GM12872 (cell line): Measurements from ENCODE around the gene CX3CR1.

Experiments used
- TF ChIP-seq, protein P1 (sequence below): IDR thresholded peaks from 3 replicates; pipeline ENCODE4 v1.5.1; 2011; ENCODE audit warnings: low read depth, mild to moderate bottlenecking, low read length, moderate library complexity; ENCODE audit not compliant: insufficient read depth

Gene CX3CR1

DNA sequence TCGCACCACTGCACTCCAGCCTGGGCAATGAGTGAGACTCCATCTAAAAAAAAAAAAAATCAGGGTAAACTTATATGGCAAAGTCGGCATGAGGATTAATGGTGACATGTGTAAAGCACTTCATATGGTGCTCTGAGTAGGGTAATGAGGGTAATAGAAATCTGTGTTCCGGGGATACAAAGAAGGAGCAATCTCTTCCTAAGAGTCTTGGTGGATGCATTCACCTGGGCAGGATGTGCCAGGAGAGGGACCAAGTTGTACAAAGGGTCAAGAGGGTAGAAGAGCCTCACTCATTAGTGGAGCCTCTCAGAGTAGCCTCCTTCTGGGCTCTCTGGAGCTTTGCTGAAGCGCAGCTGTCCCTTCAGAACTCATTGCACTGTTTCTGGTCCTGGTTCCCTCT is 9.3 kb upstream of the CX3CR1 start:
- TF ChIP-seq, protein P1, sequence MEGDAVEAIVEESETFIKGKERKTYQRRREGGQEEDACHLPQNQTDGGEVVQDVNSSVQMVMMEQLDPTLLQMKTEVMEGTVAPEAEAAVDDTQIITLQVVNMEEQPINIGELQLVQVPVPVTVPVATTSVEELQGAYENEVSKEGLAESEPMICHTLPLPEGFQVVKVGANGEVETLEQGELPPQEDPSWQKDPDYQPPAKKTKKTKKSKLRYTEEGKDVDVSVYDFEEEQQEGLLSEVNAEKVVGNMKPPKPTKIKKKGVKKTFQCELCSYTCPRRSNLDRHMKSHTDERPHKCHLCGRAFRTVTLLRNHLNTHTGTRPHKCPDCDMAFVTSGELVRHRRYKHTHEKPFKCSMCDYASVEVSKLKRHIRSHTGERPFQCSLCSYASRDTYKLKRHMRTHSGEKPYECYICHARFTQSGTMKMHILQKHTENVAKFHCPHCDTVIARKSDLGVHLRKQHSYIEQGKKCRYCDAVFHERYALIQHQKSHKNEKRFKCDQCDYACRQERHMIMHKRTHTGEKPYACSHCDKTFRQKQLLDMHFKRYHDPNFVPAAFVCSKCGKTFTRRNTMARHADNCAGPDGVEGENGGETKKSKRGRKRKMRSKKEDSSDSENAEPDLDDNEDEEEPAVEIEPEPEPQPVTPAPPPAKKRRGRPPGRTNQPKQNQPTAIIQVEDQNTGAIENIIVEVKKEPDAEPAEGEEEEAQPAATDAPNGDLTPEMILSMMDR: no peak

DNA sequence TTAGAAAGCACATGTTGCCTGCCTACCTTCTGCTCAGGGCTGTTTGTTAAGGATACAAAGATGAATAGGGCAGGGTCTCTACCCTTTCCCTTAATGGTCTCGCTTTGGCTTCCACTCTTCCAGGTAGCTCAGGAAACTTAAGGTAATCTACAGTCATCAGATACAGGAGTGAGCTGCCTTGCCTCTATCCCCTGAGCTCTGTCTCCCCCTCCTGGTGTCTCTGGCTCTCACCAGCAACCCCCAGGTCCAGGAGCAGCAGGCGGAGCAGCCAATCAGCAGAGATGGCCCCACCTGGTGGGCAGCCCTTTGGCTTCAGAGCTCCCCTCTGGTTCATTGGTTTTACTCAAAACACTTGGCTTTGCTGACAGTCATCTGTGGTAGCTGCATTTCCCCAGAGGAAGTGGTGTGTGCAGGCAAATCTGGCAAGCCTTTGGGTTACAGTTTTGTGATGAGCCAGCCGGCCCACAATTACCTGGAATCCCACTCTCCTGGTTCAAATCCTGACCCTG is 8.5 kb upstream of the CX3CR1 start:
- TF ChIP-seq, protein P1: peak; percentile 97

DNA sequence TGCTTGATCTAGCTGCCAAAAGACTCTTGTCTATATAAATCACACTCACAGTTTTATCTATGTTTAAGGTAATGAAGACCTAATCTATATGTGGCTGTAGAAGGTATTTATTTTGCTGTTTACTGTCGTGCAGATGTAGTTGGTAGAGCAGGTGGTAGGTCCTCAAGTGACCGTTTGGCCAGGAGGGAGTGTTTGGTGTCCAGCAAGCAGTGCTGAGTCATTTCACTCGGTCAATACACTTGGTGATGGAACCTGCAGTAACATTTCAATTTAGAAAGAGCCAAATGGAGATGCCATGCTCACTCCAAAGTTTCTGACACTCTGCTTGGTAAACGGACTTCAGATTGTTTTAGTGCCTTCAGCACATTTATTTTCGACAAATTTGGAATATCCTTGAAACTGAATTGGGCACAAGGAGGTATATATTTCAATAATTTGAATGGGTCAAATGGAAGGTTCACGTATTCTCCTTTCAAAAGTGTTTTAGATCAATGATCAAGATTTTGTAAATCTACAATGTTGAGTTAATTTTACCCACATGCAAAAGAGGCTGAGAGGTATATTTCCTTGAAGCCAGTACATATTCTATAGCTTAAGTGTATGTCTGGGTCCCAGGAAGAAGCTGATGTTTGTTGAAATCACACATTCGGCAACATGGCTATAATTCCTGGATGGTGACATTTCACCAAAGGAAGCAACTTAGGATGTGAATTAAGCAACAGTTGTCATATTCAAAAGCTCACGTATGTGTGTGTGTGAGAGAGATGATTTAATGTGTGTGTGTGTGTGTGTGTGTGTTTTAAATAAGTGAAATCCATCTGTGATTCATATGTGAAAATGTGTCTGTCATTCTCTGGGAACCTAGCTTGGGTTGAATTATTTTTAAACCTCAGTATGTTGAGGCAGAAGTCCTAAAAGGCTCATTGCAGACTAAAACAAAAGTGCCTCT is 7.7 kb upstream of the CX3CR1 start:
- TF ChIP-seq, protein P1: no peak

DNA sequence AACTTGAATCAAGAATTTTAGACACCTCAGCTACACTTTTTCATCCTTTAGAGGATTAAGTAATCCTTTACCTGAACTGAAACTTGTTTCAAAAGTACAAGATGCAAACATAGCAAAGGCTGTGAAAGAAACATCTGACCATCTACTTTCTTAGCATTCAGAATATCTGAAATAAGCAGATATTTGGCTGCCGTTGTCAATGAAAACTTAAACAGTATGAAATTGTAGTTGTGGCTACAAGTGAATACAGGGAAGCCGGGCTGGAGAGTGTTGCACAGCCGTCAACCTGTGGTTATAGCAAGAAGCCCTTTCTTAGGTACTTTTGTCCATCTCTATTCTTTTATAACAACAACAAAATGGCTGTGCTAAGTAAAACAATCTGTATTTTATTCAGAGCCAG is 6.9 kb upstream of the CX3CR1 start:
- TF ChIP-seq, protein P1: no peak

DNA sequence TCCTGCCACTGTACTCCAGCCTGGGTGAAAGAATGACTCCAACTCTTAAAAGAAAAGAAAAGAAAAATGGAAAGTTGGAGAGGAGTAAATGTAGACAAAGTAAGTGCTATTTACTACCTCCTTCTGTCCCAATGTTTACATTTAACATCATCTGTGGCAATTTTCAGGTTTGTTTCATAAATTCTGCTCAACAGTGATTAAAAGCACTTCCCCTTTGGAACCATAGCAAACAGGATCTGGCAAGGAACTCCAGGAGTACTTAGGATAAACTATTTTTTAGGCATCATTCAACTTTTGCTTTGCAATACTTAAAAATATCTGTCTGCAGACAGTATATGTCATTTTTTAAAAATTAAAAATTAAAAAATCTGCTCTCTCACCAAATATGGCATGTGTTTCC is 5.5 kb upstream of the CX3CR1 start:
- TF ChIP-seq, protein P1: no peak

DNA sequence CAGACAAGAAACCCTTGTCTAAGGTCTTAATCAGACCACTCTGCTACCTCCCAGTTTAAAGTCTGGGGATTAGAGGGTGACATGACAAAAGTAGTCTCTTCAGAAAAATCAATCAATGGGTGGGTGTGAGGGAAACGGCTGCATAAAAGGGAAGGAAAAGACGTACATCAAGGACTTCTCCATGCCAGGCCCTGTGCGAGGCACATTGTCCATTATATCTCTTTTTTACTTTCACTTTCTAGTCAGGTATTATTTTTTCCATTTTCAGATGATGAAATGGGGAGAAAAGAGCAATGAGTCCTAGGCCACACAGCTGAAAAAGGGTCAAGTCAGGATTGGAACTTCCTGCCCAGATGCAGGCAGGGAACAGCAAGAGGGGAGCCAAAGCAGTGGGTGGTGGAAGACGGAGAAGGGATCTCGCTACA is 4.6 kb upstream of the CX3CR1 start:
- TF ChIP-seq, protein P1: no peak

DNA sequence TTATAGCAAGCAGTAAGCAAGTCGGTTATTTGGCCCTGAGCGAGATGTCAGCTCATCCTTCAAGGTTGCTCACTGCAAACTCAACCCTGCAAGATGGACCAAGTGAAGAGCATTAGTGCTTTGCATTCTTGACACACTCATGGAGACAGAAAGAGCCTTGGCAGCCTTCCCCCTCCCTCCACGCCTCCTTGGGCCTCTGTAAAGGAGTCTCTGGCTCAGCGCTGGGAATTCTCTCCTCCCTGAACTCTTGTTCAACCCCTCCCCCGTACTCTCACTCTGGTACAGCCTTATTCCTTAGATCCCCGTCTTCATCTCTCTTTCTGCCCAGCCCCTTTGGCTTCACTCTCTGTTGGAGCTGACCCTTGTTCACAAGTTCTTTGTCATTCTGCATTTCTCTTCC is 2.2 kb upstream of the CX3CR1 start:
- TF ChIP-seq, protein P1: no peak
